ENCODE data around the gene NUTM2F. TPM values are rescaled to one million over a fixed set of nuclear protein-coding genes. Genes with fewer than 3 reads are reported as not detected.

The NUTM2F gene
- total RNA-seq, 2 donors from 2014 or later, result not detected

Other genes with a start within 250 kb of the NUTM2F start
- gene PTPDC1, start 244.2 kb downstream of the NUTM2F start, total RNA-seq, result 10 to 100 TPM; 11.6 to 13.7 TPM
- 1 to 10 TPM; 3.8 to 4.3 TPM for gene ZNF169, start 69.3 kb downstream of the NUTM2F start, total RNA-seq
- gene PCAT7, start 226.4 kb upstream of the NUTM2F start, total RNA-seq, result not detected

Data from posterior vena cava (tissue), 2 donors.